ENCODE results near the gene IFT57.

The IFT57 gene

GRCh38 chr3:108136561-108137459 lies 85.4 kb downstream of the IFT57 start:
- DNase-seq (ENCODE audit: low spot score): no peak
- no peak for TF ChIP-seq CTCF (IDR thresholded peaks at IDR 0.05; ENCODE audit: extremely low read depth, missing control alignments)

DNA sequence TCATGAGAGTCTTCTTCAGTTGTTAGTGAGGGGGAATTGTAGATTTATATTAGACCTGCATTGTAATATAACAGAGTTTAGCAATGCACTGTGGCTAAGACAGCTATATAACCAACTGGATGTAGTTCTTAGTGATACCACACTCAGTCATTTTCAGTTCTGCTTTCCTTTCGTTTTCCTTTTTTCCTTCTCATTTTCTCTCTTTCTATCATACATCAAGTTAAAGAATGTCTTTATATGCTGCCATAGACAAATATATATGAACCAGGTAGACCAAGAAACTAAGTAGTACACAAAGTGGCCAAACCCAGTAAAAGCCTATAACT lies 87.7 kb downstream of the IFT57 start:
- no peak for TF ChIP-seq CTCF (IDR thresholded peaks at IDR 0.05; ENCODE audit: extremely low read depth, missing control alignments)
- no peak for DNase-seq (ENCODE audit: low spot score)

- TF ChIP-seq CTCF (IDR thresholded peaks at IDR 0.05; ENCODE audit: extremely low read depth, missing control alignments): no peak
- DNase-seq (ENCODE audit: low spot score): no peak
Measured at GRCh38 chr3:108133858-108134554, 88.2 kb downstream of the IFT57 start.

DNA sequence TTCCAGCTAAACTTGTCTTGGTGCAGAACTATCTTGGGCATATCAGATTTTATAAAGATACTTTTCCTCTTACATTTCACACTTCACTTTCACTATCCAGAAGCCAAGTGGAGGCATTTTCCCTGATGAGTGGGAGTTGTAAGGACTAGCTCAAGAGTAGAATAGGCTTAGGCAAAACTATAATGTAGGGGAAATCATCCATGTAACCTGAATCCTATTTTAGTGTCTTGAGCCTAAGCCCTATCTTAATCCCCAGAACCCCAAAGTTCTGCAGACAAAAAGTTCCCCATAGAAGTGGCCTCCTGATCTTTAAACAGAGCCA lies 89.2 kb downstream of the IFT57 start:
- TF ChIP-seq CTCF (IDR thresholded peaks at IDR 0.05; ENCODE audit: extremely low read depth, missing control alignments): no peak
- no peak for DNase-seq (ENCODE audit: low spot score)

GRCh38 chr3:108131475-108132134 lies 90.6 kb downstream of the IFT57 start:
- TF ChIP-seq CTCF (IDR thresholded peaks at IDR 0.05; ENCODE audit: extremely low read depth, missing control alignments): no peak
- DNase-seq (ENCODE audit: low spot score): no peak

DNA sequence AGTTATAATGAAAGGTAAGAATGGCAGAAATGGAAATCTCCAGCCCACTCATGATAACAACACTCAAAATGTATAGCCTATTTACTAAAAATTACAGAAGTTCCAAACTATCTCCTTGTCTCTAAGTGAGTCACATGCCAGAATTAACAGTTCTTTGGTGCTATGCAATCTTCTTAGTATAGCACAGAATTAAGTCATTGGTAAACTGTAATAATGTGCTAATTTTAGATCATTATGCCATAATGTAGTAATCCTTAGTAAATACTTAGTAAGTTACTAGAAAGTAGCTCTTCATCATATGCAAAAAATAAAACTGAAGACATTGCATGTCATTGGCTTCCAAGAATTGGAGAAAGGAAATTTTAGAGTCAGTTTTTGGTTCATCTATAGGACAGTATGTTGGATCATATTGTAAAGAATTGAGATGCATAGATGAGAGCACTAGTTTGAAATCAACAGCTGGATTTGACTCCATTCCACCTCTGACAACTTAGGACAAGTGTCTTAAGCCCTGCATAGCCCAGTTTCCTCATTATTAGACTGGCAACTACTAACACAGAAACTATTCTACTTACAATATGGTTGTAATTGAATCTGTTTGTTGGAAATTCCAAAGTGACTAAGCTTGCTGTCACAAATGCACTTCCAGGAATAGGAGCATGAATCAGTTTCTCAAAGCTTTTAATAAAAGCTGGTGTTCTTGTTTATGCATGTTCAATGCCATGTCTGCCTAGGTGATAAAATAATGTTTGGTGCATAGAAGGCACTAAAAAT lies 91.3 kb downstream of the IFT57 start:
- TF ChIP-seq CTCF (IDR thresholded peaks at IDR 0.05; ENCODE audit: extremely low read depth, missing control alignments): no peak
- DNase-seq (ENCODE audit: low spot score): no peak
